GM21825 (cell line): ENCODE results near the gene CCL7.

Experiments
- ATAC-seq: cut with Tn5 transposase; IDR thresholded peaks from one replicate; pipeline ENCODE4 v1.9.1; 2021; ENCODE audit warnings: mild to moderate bottlenecking, moderate library complexity; ENCODE audit not compliant: unreplicated experiment

CCL7 gene

GRCh38 chr17:34246446-34246845, 23.6 kb upstream of the CCL7 start:
- ATAC-seq, result no peak

- ATAC-seq, result no peak
Observed at GRCh38 chr17:34246881-34247280, 23.1 kb upstream of the CCL7 start.

- no peak for ATAC-seq
Observed at GRCh38 chr17:34248511-34249024, 21.5 kb upstream of the CCL7 start.

GRCh38 chr17:34249061-34249460, 21.0 kb upstream of the CCL7 start:
- no peak for ATAC-seq

- ATAC-seq, result no peak
Observed at GRCh38 chr17:34249478-34249877, 20.5 kb upstream of the CCL7 start.

- ATAC-seq, result no peak
Observed at GRCh38 chr17:34251186-34251585, 18.8 kb upstream of the CCL7 start.

- no peak for ATAC-seq
Observed at GRCh38 chr17:34252095-34252443, 18.0 kb upstream of the CCL7 start.

GRCh38 chr17:34252444-34253138, 17.4 kb upstream of the CCL7 start:
- no peak for ATAC-seq

GRCh38 chr17:34253139-34253525, 16.9 kb upstream of the CCL7 start:
- no peak for ATAC-seq

GRCh38 chr17:34254146-34254545, 15.9 kb upstream of the CCL7 start:
- no peak for ATAC-seq

GRCh38 chr17:34254651-34255380, 15.2 kb upstream of the CCL7 start, which contains the start of gene CCL2:
CCL2 (plus strand) TSS chr17:34255285; CDS start chr17:34255350, 65 bp downstream.
- no peak for ATAC-seq

- ATAC-seq, result no peak
Observed at GRCh38 chr17:34255381-34255732, 14.7 kb upstream of the CCL7 start.

GRCh38 chr17:34255841-34256240, 14.2 kb upstream of the CCL7 start:
- no peak for ATAC-seq

- no peak for ATAC-seq
Observed at GRCh38 chr17:34257299-34257985, 12.6 kb upstream of the CCL7 start.

- no peak for ATAC-seq
Observed at GRCh38 chr17:34257986-34258326, 12.1 kb upstream of the CCL7 start.

- ATAC-seq, result no peak
Observed at GRCh38 chr17:34259146-34259545, 10.9 kb upstream of the CCL7 start.

GRCh38 chr17:34260861-34261260, 9.2 kb upstream of the CCL7 start:
- no peak for ATAC-seq

GRCh38 chr17:34261568-34262337, 8.3 kb upstream of the CCL7 start:
- ATAC-seq, result no peak

- no peak for ATAC-seq
Observed at GRCh38 chr17:34265711-34266110, 4.3 kb upstream of the CCL7 start.

GRCh38 chr17:34275881-34276280, 5.9 kb downstream of the CCL7 start:
- no peak for ATAC-seq

GRCh38 chr17:34276826-34277225, 6.8 kb downstream of the CCL7 start:
- ATAC-seq, result no peak
